HG03520 (cell line): ENCODE measurements around the gene CADM1.

ENCODE experiments used
- ATAC-seq: cut with Tn5 transposase; IDR thresholded peaks from one replicate; pipeline ENCODE4 v1.9.1; 2021; ENCODE audit warnings: mild to moderate bottlenecking, moderate library complexity; ENCODE audit not compliant: unreplicated experiment

The CADM1 gene

GRCh38 chr11:115363426-115363825 is 140.8 kb downstream of the CADM1 start:
- ATAC-seq = no peak

DNA sequence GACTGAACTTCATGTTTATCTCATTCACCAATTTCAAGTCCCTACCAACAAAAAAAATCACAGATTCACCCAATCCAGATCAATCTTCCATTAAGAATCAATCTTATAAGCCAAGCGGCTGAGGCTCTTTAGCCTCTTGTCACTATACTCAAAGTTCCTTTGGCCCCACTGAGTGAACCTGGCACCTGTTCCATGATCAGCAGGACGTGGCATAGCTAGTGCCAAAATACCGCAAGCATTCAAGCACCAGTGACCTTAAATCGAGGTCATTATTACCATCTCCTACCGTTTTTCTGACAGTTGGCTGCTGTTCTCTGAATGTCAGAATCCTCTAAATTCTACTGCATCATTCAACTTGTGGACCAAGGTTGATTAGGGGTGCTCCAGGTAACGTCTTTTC is 141.2 kb downstream of the CADM1 start:
- no peak for ATAC-seq

DNA sequence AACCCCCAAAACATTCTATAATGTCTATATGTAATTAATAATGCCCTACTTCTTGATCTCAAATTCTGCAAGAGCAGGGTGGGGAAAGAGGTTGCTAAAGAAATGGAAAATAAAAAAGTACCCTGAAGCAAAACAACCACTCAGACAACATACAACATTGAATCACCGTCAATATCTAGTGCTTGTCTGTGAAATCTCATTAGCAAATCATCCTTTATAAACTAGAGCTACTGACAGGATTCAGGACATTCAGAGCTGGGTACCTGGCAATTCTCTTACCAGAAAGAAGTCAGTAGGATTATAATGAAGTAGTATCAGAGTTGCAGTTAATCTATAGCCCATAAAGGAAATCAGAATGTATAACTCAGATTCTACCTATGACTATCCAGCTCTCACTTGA is 143.2 kb downstream of the CADM1 start:
- no peak for ATAC-seq

- ATAC-seq = no peak
Measured at GRCh38 chr11:115360186-115360824, 143.9 kb downstream of the CADM1 start.

DNA sequence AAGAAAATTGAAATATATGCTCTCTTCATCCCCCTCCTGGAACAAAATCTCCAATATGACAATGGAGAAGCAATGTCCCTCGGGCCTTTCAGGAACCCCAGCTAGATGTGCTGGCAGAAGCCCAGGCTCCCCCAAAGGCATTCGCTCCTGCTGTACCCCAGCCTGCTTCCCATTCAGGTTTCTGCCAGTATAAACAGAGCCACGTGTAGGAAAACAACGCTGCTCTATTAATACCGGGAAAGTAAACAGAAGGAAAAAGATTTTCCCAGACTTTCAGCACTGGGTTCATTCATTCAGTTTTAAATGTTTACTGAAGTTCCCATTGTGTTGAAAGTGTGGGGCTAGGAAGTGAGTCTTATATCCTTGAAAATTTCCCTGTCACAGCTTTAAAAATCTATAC is 147.1 kb downstream of the CADM1 start:
- no peak for ATAC-seq

- ATAC-seq = no peak
Measured at GRCh38 chr11:115352805-115353485, 151.3 kb downstream of the CADM1 start.

DNA sequence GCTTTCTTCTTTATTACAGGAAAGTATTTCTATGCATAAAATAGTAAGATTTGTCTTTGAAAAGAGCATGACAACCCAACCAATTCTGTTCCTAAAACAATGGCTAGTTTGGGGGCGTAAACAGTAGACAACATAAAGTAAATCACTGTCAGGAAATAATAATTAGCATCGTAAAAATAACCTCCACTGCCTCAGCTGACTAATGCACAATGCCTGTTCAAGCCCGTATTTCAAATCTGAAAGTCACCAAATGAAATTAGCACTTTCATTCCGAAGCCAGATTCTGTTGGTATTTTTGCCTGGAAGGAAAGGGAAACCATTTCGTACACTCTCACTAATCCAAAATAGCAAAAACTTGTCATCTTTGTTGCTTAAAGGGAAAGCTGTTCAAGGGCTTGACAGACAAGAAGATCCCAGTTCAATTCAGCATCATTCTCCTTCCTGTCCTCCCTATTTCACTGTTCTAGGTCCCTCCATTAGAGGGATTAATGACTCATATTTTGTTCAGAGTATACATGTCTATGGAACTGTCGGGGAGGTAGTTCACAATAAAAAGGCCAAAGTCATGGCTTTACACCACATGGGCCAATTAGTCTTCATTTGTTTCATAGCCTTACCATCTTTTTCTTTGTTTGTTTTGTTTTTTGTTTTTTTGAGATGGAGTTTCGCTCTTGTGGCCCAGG is 154.7 kb downstream of the CADM1 start:
- no peak for ATAC-seq

- ATAC-seq = no peak
Measured at GRCh38 chr11:115348416-115348815, 155.8 kb downstream of the CADM1 start.

- no peak for ATAC-seq
Measured at GRCh38 chr11:115347106-115347505, 157.1 kb downstream of the CADM1 start.

DNA sequence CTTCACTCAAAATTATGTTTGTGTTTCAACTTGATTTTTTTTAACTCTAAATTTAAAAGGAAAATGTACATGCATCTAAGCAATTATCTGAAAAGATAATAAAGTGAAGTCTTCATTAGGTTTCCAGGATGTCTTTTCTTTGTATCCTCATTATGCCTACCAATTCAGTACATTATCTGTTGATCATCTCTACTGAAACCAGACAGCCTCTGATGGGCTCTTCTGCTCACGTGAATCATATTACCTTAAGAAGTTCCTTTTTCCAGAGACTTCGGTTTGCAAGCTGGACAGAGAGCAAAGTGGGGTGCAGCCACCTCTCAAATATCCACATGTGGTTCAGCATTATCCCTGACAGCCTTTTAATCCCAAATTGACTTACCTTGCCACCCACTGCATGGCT is 158.4 kb downstream of the CADM1 start:
- no peak for ATAC-seq

GRCh38 chr11:115345361-115345760 is 158.9 kb downstream of the CADM1 start:
- no peak for ATAC-seq

- ATAC-seq = no peak
Measured at GRCh38 chr11:115344846-115345245, 159.4 kb downstream of the CADM1 start.

GRCh38 chr11:115342142-115342541 is 162.1 kb downstream of the CADM1 start:
- no peak for ATAC-seq

DNA sequence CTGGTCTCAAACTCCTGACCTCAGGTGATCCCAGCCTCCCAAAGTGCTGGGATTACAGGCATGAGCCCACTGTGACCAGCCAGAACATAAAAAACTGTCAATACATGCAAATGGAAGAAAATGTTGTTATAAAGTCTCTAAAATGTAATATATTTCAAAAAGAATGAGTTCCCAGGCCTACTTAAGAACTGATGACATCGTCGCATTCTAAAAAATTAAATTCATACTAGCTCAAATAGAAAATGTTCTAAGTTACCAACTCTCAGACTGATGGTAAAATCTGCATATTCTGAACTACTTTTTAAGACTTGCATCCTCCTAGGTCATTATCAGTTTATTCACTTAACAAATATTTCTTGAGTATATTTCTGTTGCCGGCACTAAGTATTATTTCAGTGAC is 163.3 kb downstream of the CADM1 start:
- no peak for ATAC-seq

DNA sequence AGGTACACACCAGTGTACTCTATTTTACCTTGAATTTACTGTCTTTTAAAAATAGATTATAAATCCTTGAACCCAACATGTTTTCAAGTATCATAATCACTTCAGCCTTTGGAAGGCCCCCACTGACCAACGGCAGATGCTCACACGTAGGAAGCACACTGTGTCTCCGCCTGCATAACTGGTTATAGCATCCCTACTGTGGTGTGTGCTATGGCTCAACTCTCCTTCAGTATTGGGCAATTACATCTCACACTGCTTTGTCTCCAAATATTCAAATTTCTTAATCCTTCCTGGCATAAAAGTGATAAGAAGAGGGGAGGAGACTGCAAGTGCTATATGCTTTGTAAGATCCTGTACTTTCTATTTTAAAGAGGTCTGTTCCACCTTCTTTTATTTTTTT is 165.7 kb downstream of the CADM1 start:
- ATAC-seq = no peak

- no peak for ATAC-seq
Measured at GRCh38 chr11:115334932-115335788, 169.1 kb downstream of the CADM1 start.

- no peak for ATAC-seq
Measured at GRCh38 chr11:115333949-115334348, 170.3 kb downstream of the CADM1 start.

DNA sequence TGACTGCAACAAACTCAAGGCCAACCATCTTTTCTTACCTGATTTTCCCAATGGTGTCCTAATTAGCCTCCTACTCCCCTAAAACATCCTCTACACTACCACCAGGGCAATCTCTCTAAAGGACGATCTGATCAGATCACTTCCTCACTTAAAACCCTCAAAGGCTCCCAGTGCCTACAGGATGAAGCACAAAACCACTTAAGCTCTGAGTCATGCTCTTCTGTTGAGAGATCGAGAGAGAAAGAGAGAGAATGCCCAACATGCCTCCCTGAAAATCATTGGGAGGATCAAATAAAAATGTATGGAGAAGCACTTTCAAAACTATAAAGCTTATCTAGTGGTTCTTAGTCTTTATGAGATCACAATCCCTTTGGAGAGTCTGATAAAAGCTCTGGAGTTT is 171.1 kb downstream of the CADM1 start:
- ATAC-seq = no peak

GRCh38 chr11:115330684-115331482 is 173.3 kb downstream of the CADM1 start:
- ATAC-seq = no peak

DNA sequence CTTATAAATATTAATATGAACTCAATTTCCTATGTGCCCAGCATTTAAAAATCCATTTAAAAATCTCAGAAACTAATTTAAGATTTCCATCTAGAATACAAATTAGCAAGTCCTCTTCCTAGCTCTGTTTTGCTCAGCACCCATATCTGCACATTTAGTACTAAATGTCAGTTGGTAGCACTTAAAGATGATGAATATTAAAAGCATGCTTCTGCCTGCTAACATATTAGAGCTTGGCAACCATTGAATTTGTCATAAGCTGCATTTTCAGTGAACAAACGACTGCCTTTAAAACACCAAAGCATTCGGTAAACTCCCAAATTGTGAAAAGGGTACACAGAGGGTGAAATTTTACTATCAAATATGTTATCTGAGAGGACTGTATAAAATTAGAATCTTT is 177.7 kb downstream of the CADM1 start:
- no peak for ATAC-seq

GRCh38 chr11:115325523-115325922 is 178.7 kb downstream of the CADM1 start:
- no peak for ATAC-seq
